ENCODE data around the gene OSCP1.

The OSCP1 gene

GRCh38 chr1:36419140-36419539 lies 31.1 kb downstream of the OSCP1 start:
- FAIRE-seq (no peak), DNase-seq (ENCODE audit: insufficient read length, low spot score) (no peak)
- TF ChIP-seq POLR2A (IDR thresholded peaks at IDR 0.05; ENCODE audit: low read depth, low read length): no peak

- no peak for FAIRE-seq
- no peak for TF ChIP-seq POLR2A (IDR thresholded peaks at IDR 0.05; ENCODE audit: low read depth, low read length)
Observed at GRCh38 chr1:36417931-36418330, 32.3 kb downstream of the OSCP1 start.

GRCh38 chr1:36415661-36416326 lies 34.5 kb downstream of the OSCP1 start:
- DNase-seq (ENCODE audit: insufficient read length, low spot score): no peak
- no peak for TF ChIP-seq POLR2A (IDR thresholded peaks at IDR 0.05; ENCODE audit: low read depth, low read length)
- FAIRE-seq: no peak

More at GRCh38 chr1:36417931-36418330, 32.3 kb downstream of the OSCP1 start:
- DNase-seq (ENCODE audit: insufficient read length, low spot score): no peak

GRCh38 chr1:36414384-36414783 lies 35.9 kb downstream of the OSCP1 start:
- no peak for DNase-seq (ENCODE audit: insufficient read length, low spot score)
- FAIRE-seq: no peak

GRCh38 chr1:36411674-36412648 lies 38.3 kb downstream of the OSCP1 start:
- TF ChIP-seq POLR2A (IDR thresholded peaks at IDR 0.05; ENCODE audit: low read depth, low read length): no peak
- no peak for FAIRE-seq
- DNase-seq (ENCODE audit: insufficient read length, low spot score): no peak

More at GRCh38 chr1:36414384-36414783, 35.9 kb downstream of the OSCP1 start:
- no peak for TF ChIP-seq POLR2A (IDR thresholded peaks at IDR 0.05; ENCODE audit: low read depth, low read length)

- peak; percentile 68 for FAIRE-seq
- DNase-seq (ENCODE audit: insufficient read length, low spot score): peak; percentile 40
- no peak for TF ChIP-seq POLR2A (IDR thresholded peaks at IDR 0.05; ENCODE audit: low read depth, low read length)
Observed at GRCh38 chr1:36408479-36408878, 41.8 kb downstream of the OSCP1 start.

- TF ChIP-seq POLR2A (IDR thresholded peaks at IDR 0.05; ENCODE audit: low read depth, low read length): no peak
- DNase-seq (ENCODE audit: insufficient read length, low spot score) (no peak), FAIRE-seq (no peak)
Observed at GRCh38 chr1:36406440-36406839, 43.8 kb downstream of the OSCP1 start.

GRCh38 chr1:36402504-36402890 lies 47.8 kb downstream of the OSCP1 start:
- DNase-seq (ENCODE audit: insufficient read length, low spot score) (no peak), FAIRE-seq (no peak)
- TF ChIP-seq POLR2A (IDR thresholded peaks at IDR 0.05; ENCODE audit: low read depth, low read length): no peak

GRCh38 chr1:36401602-36402503 lies 48.4 kb downstream of the OSCP1 start:
- no peak for FAIRE-seq
- no peak for TF ChIP-seq POLR2A (IDR thresholded peaks at IDR 0.05; ENCODE audit: low read depth, low read length)
- no peak for DNase-seq (ENCODE audit: insufficient read length, low spot score)

- peak; percentile 67 for DNase-seq (ENCODE audit: insufficient read length, low spot score)
- peak; percentile 53 for TF ChIP-seq POLR2A (IDR thresholded peaks at IDR 0.05; ENCODE audit: low read depth, low read length)
- FAIRE-seq: no peak
Observed at GRCh38 chr1:36400825-36401601, 49.2 kb downstream of the OSCP1 start.

- DNase-seq (ENCODE audit: insufficient read length, low spot score): no peak
- no peak for FAIRE-seq
- no peak for TF ChIP-seq POLR2A (IDR thresholded peaks at IDR 0.05; ENCODE audit: low read depth, low read length)
Observed at GRCh38 chr1:36400514-36400824, 49.8 kb downstream of the OSCP1 start.

GRCh38 chr1:36398370-36398977 lies 51.8 kb downstream of the OSCP1 start:
- DNase-seq (ENCODE audit: insufficient read length, low spot score) (no peak), FAIRE-seq (no peak)
- TF ChIP-seq POLR2A (IDR thresholded peaks at IDR 0.05; ENCODE audit: low read depth, low read length): no peak
